Skeletal muscle cell (primary cell): ENCODE data around the gene NLRC3.
"Not testable (repeated sequence)": the region's sequence is repeated elsewhere in the genome, so short reads cannot be mapped to it uniquely, and the experiment has no call there.

Experiments
- DNase-seq: peaks from one replicate; pipeline ENCODE4 v3.0.0-alpha.2; 2010; ENCODE audit warnings: low read depth
- H3K4me3 ChIP-seq: 2 replicates; pipeline ENCODE4 v1.5.1; 2011; ENCODE audit warnings: low read depth, mild to moderate bottlenecking, control low read depth, low read length, moderate library complexity

The NLRC3 gene

DNA sequence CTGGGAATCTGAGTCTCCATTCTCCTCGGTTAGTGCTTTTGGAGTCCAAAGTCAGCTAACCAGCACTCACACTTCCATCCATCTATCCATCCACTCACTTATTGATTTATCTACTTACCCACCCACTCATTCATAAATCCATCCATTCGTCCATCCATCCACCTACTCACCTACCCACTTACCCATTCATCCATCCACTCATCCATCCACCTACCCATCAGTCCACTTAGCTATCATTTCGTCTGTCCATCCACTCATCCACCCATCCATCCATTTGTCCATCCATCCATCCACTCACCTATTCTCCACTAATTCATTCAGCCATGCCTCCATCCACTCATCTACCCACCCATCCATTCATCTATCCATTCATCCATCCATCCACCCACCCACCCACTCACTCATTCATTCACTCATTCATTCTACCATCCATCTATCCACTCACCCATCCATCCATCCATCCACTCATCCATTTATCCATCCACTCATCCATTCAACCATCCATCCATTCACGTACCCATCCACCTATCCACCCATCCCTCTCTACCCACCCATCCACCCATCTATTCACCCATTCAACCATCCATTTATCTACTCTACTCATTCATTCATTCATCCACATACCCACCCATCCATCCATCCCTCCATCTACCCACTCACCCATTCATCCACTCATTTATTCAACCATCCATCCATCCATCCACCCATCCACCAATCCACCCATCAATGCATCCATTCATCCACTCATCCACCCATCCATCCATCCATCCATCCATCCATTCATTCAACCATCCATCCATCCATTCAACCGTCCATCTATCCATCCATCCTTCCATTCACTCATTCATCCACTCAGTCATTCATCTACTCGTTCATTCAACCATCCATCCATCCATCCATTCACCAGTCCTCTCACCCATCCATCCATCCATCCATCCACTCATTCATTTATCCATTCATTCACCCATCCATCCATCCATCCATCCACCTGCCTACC is 26.1 kb downstream of the NLRC3 start:
- no peak overlapping the region for H3K4me3 ChIP-seq
- DNase-seq = no peak

DNA sequence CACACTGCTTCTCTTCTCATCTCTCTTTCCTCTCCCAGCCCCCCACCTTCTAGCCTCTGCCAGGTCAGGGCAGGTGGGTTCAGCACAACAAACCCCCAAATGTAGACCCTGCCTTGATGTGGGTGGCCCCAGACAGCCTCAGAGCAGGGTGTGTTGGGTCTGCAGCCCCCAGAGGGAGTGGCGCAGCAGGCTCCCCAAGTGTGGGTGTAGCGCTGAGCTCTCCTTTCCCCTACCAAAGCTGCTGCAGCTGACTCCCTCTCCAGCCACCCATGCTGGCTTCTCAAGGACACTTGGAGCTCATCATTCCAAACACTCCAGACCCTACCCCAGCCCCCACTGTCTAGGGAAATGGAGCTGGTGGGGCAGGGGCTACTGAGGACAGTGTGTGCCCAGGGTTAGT is 27.3 kb downstream of the NLRC3 start:
- DNase-seq = no peak
- H3K4me3 ChIP-seq = no peak overlapping the region

DNA sequence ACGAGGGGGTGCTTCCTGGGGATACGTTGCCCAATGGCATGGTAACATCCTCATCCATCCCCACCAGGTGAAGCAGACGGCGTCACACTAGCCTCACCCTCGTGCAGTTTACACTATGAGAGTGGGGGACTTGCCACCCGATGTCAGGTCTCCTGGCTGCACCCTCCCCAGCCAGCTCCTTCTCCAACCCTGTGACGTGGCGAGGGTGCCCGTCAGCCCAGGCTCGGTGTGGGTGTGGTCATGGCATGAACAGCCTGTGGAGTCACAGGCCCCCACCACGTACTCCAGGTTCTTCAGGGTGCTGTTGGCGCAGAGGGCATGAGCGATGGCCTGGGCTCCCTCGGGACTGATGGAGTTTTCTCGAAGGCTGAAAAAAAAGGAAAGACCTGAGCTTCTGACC is 28.3 kb downstream of the NLRC3 start:
- DNase-seq = no peak
- H3K4me3 ChIP-seq = no peak overlapping the region

DNA sequence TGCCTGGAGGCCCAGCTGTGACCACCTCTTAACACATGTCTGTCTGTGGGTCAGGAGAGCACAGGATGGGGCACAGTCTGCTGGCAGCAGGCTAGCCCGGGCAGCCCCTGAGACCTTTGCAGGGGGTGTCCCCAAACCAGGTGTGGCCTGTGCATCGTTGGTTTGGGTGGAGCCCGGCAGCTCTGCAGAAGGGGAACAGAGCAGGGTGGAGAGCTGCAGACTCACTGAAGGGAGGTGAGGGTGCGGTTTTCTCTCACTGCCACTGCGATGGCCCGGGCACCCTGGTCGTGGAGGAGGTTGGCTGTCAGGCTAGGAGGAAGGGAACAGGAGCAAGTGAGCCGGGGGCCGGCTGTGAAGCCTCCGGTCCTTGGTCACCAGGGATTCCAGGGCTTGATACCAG is 28.8 kb downstream of the NLRC3 start:
- DNase-seq = no peak
- H3K4me3 ChIP-seq = no peak overlapping the region

DNA sequence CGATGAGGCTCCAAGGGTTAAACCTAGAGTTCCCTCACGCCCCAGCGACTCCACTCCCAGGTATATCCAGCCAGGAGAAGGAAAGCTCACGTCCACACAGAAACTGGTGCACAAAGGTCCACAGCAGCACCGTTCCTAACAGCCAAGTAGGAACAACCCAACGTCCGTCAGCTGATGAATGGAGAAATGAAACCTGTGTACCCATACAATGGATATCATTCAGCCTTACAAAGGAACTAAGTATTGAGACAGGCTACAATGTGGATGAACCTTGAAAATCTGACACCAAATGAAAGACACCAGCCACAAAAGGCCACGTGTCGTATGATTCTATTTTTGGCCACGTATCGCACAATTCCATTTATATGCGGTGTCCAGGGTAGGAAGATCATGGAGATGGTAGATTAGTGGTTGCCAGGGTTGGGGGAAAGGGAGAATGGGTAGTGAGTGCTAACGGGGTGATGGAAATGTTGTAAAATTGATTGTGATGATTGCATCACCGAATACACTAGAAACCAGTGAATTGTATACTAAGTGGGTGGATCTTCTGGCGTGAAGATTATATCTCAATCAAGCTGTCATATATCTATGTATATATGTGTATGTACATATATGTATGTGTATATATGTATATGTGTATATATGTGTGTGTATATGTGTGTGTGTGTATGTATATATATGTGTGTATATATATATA is 30.1 kb downstream of the NLRC3 start:
- DNase-seq = no peak
- no peak overlapping the region for H3K4me3 ChIP-seq

DNA sequence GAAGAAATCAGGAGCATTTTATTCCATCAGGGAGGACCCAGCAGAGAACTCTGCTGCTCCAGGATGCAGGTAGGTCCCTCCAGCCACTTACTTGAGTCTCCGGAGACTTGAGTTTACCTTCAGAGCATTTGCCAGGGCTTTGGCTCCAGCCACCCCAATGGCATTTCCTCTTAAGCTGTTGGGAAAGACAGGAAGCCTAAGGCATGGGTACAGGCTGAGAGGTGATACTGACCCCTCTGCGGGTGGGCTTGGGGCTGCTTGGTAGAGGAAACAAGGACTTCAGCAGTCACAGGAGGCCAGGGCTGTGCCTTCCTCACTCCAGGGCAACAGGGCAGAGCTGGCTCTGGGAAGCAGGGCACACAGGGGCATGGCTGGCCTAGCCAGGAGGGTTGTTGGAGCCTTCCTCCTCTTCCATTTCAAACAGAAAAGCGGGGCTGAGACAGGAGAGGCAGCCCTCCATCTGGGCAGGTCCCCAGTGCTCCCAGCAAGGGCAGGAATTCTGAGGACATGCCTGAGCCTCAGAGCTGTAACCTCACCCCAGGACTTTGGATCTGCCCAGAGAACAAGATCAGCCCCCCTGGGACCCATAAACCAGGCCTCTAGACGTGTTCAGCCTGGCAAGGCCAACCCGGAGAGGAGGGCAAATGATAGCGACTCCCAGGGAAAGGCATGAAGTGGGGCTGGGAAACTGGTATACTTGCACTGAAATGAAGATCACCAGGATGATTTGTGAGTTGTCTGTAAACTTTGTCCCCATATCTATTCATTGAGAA is 34.4 kb downstream of the NLRC3 start:
- no peak overlapping the region for H3K4me3 ChIP-seq
- DNase-seq = no peak

DNA sequence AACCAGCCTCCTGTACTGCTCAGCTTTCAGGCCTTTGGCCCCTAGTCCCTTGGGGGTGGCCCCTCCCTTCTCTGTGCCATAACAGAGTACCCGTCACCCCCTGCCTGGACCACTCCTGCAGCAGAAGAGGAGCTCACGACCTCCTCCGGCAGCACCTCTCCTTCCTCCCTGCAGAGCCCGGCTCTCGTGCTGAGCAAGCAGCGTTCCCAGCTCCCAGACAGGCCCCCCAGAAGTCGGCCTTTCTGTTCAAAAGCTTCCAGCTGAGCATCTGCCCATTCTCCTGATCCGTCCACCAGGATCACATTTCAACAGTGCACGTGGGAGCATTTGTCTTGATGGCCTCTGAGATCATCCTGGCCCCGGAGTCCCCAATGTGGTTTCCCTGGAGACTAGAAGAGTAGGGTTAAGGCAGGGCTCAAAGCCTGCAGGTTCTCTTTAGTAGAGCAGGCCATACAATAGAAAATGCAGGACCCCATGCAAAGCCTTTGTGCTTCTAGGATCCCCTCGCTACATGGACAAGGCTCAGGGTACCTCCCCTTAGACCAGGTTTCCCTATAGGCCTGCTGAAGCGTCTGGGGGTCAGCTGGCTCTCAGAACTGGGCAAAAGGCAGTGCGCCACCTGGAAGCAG is 35.6 kb downstream of the NLRC3 start:
- H3K4me3 ChIP-seq = no peak overlapping the region
- DNase-seq = no peak

DNA sequence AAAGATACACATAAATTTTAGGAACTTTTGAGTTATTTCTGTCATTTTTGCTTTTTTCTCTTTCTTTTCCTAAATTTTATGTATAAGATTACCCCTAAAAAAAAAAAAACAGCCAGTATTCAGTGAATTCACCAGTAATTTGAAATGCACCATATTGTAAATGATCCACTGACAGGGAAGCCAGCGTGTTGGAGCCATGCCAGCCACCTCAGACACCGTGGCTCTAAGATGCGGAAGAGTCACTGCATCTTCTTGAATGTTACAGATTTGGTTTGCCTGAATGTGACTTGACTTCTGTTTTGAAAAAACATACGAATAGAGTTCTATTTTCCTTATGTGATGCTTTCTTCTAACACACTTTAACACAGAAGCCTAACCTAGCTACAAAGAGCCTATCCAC is 39.0 kb downstream of the NLRC3 start:
- DNase-seq = no peak
- H3K4me3 ChIP-seq = no peak overlapping the region

DNA sequence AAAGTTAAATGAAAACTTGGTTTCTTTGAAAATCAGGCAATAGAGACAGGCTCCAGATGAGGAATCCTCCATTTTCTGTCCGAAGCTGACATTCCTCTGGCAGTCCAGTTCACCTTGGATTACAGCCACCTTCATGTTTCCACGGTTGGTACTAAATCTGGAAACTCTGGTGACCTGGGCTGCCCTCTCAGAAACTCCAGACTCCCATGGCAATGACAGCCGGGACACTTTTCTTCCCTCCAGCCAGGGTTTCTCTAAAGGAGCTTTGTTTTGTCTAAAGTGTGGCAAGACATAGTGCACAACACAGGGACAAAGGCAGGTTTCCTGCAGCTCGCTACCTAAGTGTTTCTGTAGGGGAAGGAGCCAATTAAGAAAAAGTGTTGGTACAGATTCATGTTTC is 40.4 kb downstream of the NLRC3 start:
- DNase-seq = no peak
- H3K4me3 ChIP-seq = no peak overlapping the region

DNA sequence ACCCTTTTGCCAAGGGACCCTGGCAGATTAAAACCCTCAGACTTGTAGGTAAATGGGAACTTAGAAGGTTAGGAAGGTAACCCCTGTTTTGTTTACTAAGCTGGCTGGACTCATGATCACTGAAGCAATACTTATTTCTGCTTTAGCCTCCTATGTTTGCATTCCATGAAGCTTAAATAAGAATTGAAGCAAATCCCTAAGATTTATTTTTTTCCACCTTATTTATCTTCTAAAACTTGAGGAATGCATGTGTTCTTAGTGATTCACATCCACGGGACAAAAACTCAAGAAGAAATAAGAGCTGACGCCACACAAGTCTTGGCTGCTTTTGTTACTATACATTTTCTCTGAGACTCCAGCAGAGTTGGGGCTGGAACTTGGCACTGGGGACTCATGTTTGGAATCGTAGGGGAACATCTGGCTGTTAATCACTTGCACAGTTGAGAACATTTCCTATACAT is 40.9 kb downstream of the NLRC3 start:
- no peak overlapping the region for H3K4me3 ChIP-seq
- DNase-seq = peak; percentile 53

DNA sequence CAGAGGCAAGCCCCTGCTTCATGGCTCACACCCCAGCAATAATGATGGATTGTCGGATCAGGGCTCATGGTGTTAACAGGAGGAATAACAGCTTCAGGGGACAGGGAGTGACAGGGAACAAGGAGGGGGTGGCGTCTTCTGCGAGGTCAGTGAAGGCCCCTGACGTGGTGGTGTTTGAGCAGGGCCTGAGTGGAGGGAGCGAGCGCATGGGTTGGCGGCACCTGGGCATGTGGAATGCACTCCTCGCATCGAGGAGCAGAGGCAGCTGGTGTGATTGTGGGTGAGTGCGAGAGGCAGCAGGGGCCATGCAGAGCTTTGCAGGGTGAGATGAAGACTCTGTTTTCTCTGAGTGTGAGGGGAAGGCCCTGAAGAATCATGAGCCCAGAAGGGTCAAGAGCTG is 43.1 kb downstream of the NLRC3 start:
- DNase-seq = no peak
- H3K4me3 ChIP-seq = no peak overlapping the region

DNA sequence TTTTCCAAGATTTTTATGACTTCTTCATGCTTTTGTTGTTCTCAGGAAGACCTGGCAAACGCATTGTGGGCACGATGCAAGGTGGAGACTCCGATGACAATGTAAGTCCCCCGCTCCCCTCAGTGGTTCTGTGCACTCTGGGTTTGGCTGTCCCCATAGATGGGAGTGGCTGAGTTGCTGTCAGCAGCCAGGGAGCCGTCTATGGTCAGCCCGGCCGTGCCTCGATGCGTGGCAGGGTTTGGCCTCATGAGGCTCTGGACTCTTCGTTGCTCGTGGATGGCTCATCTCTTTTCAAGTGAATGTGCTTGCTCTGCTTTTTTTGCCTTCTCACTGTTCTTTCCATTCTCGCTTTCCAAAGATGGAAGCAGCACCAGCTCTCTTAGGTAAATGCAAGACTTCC is 44.5 kb downstream of the NLRC3 start:
- no peak for DNase-seq
- no peak overlapping the region for H3K4me3 ChIP-seq

DNA sequence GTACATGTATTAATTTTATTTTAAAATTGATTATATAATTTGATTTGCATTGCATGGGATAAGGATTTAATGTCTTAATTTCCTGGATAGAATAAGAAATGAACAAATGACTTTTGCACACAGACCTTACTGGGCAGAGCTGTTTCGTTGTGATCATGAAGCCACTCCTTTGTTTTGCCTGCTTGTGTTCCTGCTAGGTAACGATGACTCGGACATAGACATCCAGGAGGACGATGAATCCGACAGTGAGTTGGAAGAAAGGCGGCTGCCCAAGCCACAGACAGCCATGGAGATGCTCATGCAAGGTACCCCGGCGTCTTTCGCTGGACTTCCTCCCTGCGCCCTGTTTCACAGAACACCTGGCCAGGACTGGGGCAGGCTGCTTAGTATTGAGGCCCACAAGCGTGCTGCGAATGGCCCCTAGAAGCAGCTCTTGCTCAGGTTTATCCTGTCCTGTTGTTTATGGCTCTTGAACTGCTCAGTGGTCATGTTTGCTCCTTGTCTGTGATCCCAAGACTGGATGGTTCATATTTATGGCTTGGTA is 46.8 kb downstream of the NLRC3 start:
- DNase-seq = no peak
- no peak overlapping the region for H3K4me3 ChIP-seq

DNA sequence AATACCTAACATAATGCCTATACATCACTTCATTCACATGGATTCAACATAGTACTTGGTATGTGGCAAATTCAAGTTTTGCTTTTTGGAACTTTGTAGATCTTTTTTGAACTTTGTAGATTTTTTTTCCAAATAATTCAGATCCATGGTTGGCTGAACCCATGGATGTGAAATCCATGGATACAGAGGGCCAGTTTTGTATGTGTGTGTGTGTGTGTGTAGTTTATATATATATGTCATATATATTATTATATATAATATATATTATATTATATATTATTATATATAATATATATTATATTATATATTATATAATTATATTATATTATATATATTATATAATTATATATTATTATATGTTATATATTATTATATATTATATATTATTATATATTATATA is 48.0 kb downstream of the NLRC3 start:
- DNase-seq = no peak
- no peak overlapping the region for H3K4me3 ChIP-seq

DNA sequence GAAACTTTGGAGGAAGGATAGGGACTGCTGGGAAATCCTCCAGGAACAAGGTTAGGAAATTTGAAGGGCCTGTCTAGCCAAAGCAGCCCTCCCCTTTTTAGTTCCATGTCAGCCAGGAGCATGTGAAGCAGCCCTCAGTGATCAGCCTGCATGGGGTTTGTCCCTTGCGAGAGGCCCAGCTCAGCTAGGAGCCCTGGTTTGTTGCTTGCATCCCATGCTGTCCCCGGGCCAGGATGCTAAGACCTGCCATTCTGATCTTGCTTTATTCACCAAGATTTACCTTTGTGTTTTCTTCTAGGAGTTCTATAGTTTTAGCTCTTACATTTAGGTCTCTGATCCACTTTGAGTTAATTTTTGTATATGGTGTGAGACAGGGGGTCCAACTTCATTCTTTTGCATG is 48.8 kb downstream of the NLRC3 start:
- H3K4me3 ChIP-seq = no peak overlapping the region
- DNase-seq = no peak

DNA sequence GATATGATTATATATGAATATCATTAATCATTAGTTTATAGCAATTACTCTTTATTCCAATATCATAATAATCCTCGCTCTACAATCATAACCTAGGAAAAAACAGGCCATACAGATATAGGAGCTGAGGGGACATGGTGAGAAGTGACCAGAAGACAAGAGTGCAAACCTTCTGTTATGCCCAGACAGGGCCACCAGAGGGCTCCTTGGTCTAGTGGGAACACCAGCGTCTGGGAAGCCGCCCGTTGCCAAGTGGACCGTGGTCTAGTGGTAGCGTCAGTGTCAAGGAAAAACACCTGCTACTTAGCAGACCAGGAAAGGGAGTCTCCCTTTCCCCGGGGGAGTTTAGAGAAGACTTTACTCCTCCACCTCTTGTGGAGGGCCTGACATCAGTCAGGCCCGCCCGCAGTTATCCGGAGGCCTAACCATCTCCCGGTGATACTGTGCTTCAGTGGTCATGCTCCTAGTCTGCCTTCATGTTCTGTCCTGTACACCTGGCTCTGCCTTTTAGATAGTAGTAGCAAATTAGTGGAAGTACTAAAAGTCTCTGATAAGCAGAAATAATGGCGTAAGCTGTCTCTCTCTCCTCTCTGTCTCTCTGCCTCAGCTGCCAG is 49.9 kb downstream of the NLRC3 start:
- not testable (repeated sequence) for H3K4me3 ChIP-seq

DNA sequence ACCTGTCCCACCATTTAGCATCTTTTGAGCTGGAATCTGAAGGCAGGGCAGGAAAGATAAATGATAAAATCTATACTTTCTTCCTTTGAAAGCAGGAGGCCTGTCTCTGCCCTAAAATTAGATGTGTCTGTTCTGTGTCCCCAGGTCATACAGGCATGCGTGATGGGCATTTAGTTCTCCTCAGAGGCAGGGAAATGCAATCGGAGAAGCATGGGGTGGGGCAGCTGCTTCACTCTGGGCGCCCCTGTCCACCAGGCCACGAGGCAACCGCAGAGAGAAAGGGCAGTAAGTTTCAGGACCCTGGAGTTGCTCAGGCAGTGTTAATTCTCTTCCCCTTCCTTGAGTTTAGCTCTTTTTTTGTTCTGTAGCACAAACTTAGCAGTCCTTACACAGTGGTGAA is 51.3 kb downstream of the NLRC3 start:
- no peak overlapping the region for H3K4me3 ChIP-seq
- DNase-seq = no peak

More for the DNA sequence above, 49.9 kb downstream of the NLRC3 start:
- DNase-seq = not testable (repeated sequence)

DNA sequence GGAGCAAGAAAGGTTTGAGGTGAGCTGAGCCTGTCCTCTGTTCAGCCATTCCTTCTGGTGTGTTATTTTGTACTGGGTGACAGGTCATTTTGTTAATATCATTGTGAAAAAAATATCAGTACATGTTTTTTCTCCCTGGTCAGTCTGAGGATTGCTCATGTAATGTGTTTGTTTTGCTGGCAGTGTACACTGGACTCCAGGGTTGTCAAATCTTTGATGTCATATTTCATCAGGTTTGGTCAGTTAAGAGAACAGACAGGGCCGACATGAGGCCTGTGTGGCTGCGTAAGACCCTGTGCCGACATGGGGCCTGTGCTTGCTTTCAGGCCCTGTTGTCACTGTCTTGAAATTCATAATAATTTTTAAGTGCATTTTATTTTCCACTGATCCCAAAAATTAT is 53.9 kb downstream of the NLRC3 start:
- no peak for DNase-seq
- H3K4me3 ChIP-seq = no peak overlapping the region

DNA sequence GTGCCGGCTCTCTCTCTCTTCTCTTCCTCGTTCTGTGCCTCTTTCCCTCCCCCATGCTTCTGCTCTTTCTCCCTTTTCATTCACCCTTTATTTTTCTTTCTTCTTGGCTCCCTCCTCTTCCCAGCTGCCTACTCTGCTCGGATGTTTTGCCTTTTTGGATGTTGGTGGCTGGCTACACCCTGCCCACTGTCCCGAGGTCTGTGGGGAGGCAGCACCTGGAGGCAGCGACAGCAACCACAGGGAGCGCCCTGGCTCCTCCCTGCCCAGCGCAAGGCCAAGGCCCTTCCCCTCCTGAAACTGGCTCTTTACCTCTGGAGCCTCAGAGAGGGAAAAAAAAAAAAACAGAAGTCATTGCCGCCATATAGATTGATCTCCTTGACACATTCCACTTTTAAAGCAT is 56.4 kb downstream of the NLRC3 start:
- no peak for DNase-seq
- H3K4me3 ChIP-seq = no peak overlapping the region
